Measurements from ENCODE around the gene PTPRQ.

PTPRQ gene

DNA sequence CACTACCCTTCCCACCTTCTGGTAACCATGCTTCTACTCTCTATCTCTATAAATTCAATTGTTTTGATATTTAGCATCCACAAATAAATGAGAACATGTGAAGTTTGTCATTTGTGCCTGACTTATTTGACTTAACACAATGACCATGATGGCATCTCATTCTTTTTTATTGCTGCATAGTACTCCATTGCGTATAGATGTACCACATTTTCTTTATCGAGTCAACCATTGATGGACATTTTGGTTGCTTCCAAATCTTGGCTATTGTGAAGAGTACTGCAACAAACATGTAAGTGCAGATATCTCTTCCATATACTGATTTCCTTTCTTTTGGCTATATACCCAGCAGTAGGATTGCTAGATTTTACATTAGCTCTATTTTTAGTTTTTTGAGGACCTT lies 73.6 kb downstream of the PTPRQ start:
- no peak for TF ChIP-seq CTCF (IDR thresholded peaks at IDR 0.05; ENCODE audit: low read depth, low read length)
- DNase-seq (ENCODE audit: extremely low read depth, low read depth), result no peak

DNA sequence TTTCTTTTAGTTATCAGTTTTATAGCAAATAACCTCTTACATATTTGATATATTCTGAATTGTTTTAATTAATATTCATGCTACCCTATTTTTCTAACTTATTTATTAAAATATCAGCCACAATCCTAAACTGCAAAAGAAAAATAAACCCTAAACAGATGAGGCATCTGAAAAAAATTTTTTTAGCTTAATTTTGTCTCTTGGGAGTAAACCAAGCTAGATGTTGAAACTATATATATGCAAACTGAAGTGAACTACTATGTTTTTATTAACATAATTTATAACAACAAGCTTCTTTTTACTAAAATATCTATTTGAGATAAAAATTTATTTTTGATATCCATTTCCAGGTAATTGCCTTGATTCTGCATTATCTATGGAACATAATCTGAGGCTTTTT lies 87.6 kb downstream of the PTPRQ start:
- DNase-seq (ENCODE audit: extremely low read depth, low read depth), result no peak
- no peak for TF ChIP-seq CTCF (IDR thresholded peaks at IDR 0.05; ENCODE audit: low read depth, low read length)

DNA sequence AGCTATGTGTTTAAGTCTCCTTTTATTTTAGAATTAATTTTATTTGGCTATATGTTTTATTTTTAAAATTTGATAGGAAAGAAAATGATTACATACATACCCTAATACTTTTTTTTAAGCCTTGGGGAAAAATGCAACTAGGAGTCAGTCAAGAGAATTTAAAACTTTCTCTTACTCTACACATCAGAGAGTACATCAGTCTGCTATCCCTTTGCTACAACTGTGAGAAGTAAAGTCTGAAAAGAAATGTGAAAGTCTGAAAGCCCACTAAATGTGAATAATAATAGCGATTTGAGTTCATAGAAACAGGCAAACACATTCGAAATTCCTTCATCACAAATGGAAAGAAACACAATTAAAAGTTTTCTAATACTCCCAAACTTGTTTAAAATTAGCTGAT lies 95.0 kb downstream of the PTPRQ start:
- DNase-seq (ENCODE audit: extremely low read depth, low read depth), result no peak
- TF ChIP-seq CTCF (IDR thresholded peaks at IDR 0.05; ENCODE audit: low read depth, low read length), result no peak

DNA sequence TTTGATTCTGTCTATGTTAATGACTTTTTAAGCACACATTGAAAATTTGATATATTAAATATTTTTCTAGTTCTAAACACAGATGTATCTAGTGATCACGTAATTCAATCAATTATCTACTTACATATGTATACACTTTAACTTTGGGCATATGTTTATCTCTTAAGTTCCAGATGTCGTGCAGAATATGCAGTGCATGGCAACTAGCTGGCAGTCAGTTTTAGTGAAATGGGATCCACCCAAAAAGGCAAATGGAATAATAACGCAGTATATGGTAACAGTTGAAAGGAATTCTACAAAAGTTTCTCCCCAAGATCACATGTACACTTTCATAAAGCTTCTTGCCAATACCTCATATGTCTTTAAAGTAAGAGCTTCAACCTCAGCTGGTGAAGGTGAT lies 105.3 kb downstream of the PTPRQ start:
- TF ChIP-seq CTCF (IDR thresholded peaks at IDR 0.05; ENCODE audit: low read depth, low read length), result no peak
- no peak for DNase-seq (ENCODE audit: extremely low read depth, low read depth)

DNA sequence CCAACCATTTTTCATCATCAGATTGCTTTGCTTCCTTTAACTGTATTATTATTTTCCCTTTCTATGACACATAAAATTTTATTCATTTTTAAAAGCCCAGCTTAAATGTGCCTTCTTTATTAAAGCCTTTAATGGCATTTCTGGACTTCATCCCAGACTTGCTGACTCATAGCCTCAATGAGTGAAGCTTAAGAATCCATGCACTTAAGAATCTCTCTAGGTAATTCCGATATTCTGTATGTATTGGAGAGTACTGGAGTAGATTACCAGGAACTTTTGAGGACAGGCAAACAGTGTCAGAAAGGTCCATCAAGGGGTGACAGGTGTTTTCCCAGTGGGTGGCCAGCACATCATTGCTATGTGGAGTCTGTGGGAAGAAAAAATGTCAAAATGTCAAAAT lies 107.9 kb downstream of the PTPRQ start:
- no peak for TF ChIP-seq CTCF (IDR thresholded peaks at IDR 0.05; ENCODE audit: low read depth, low read length)
- DNase-seq (ENCODE audit: extremely low read depth, low read depth), result peak; percentile 74

DNA sequence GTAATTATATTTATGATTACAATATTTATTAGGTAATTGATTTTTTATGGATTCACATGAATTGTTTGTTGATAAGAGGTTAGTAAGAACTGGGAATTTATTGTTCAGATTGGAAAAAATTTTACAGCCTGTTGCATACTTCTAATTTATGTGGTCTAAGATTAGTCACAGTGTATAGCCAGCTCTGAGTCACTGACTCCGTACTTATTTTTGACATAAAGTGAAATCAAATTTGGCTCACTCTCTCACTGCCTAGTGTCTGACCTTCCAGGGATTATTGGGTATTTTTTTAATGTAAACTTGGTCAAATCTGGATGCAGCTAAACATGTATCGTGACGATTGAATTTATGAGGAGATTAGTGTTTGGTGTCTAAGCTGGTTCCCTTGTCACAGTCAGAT lies 109.3 kb downstream of the PTPRQ start:
- DNase-seq (ENCODE audit: extremely low read depth, low read depth), result peak; percentile 44
- no peak for TF ChIP-seq CTCF (IDR thresholded peaks at IDR 0.05; ENCODE audit: low read depth, low read length)

- no peak for TF ChIP-seq CTCF (IDR thresholded peaks at IDR 0.05; ENCODE audit: low read depth, low read length)
Observed at GRCh38 chr12:80556566-80556965, 112.5 kb downstream of the PTPRQ start.

More at GRCh38 chr12:80556566-80556965, 112.5 kb downstream of the PTPRQ start:
- no peak for DNase-seq (ENCODE audit: extremely low read depth, low read depth)

Measured in AG09319 (cell line).